ENCODE data around the gene GOSR2. TPM values are rescaled to one million over a fixed set of nuclear protein-coding genes. Genes with fewer than 3 reads are reported as not detected.

GOSR2 gene
- total and polyA plus RNA-seq, 2 of the 13 experiments (the other 11 are each of a cell fraction or from before 2014, with no cell fraction given) = 61.5 to 63.9 TPM

DNA sequence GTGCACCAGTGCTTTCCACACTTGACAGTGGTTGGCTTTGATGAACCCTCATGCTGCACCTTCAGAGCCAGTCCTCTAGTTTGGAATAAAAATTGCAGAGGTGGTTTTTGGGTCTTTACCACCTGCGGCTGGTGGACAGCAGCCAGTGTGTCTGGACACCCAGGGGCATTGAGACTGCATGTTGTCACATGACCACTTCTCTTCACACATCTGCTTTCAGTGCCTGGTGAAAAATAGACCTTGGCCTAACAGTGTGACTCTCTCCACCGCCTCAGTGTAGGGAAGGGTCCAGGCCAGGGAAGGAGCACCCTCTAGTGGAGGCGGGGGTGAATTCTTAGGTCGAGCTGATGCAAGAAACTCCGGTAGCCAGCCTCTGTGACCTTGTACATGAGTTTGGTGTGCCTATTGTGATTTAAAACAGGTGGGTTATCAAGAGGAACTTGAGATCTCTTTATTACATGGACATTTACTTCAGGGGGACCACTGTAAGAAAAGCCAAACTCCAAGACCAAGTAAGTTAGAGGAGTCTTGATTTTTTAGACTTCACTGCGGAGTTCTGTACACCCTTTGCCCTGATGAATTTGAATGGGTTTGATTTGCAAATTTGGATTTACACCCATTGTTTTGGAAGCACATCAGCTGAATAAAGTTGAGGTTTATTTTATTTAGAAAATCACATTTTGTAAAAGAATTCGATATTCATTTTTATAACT is 17.9 kb downstream of the GOSR2 start (continued):
- TF ChIP-seq ZNF687 (CRISPR knock-in tag; IDR thresholded peaks at IDR 0.05) = peak; percentile 45
- no peak for TF ChIP-seq KDM6A (CRISPR knock-in tag; IDR thresholded peaks at IDR 0.05; ENCODE audit: low read depth)
- TF ChIP-seq ZNF740 (CRISPR knock-in tag; IDR thresholded peaks at IDR 0.05) = peak; percentile 65; the same call in 1 of the 2 replicates
- TF ChIP-seq POLR2AphosphoS5 (IDR thresholded peaks at IDR 0.05; ENCODE audit: low read depth, low read length) = peak; percentile 29; the same call in 1 of the 2 replicates
- TF ChIP-seq FOXA1 (IDR thresholded peaks at IDR 0.05) = no peak
- no peak for TF ChIP-seq FOXA1 (CRISPR knock-in tag; IDR thresholded peaks at IDR 0.05)
- TF ChIP-seq ZNF138 (CRISPR knock-in tag; IDR thresholded peaks at IDR 0.05; ENCODE audit: low read depth) = no peak
- TF ChIP-seq HOMEZ (CRISPR knock-in tag; IDR thresholded peaks at IDR 0.05; ENCODE audit: low read depth) = peak; percentile 54; the same call in 1 of the 2 replicates
- TF ChIP-seq PLRG1 (conservative IDR thresholded peaks at IDR 0.05) = no peak
- TF ChIP-seq, protein P1, sequence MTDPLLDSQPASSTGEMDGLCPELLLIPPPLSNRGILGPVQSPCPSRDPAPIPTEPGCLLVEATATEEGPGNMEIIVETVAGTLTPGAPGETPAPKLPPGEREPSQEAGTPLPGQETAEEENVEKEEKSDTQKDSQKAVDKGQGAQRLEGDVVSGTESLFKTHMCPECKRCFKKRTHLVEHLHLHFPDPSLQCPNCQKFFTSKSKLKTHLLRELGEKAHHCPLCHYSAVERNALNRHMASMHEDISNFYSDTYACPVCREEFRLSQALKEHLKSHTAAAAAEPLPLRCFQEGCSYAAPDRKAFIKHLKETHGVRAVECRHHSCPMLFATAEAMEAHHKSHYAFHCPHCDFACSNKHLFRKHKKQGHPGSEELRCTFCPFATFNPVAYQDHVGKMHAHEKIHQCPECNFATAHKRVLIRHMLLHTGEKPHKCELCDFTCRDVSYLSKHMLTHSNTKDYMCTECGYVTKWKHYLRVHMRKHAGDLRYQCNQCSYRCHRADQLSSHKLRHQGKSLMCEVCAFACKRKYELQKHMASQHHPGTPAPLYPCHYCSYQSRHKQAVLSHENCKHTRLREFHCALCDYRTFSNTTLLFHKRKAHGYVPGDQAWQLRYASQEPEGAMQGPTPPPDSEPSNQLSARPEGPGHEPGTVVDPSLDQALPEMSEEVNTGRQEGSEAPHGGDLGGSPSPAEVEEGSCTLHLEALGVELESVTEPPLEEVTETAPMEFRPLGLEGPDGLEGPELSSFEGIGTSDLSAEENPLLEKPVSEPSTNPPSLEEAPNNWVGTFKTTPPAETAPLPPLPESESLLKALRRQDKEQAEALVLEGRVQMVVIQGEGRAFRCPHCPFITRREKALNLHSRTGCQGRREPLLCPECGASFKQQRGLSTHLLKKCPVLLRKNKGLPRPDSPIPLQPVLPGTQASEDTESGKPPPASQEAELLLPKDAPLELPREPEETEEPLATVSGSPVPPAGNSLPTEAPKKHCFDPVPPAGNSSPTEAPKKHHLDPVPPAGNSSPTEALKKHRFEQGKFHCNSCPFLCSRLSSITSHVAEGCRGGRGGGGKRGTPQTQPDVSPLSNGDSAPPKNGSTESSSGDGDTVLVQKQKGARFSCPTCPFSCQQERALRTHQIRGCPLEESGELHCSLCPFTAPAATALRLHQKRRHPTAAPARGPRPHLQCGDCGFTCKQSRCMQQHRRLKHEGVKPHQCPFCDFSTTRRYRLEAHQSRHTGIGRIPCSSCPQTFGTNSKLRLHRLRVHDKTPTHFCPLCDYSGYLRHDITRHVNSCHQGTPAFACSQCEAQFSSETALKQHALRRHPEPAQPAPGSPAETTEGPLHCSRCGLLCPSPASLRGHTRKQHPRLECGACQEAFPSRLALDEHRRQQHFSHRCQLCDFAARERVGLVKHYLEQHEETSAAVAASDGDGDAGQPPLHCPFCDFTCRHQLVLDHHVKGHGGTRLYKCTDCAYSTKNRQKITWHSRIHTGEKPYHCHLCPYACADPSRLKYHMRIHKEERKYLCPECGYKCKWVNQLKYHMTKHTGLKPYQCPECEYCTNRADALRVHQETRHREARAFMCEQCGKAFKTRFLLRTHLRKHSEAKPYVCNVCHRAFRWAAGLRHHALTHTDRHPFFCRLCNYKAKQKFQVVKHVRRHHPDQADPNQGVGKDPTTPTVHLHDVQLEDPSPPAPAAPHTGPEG (CRISPR knock-in tag; IDR thresholded peaks at IDR 0.05) = 0 out of 2 replicates have a peak, but pooled peaks have one; percentile 46
- peak; percentile 32; the same call in 1 of the 2 replicates for TF ChIP-seq HDAC2 (CRISPR knock-in tag; IDR thresholded peaks at IDR 0.05)
- TF ChIP-seq, protein P2, sequence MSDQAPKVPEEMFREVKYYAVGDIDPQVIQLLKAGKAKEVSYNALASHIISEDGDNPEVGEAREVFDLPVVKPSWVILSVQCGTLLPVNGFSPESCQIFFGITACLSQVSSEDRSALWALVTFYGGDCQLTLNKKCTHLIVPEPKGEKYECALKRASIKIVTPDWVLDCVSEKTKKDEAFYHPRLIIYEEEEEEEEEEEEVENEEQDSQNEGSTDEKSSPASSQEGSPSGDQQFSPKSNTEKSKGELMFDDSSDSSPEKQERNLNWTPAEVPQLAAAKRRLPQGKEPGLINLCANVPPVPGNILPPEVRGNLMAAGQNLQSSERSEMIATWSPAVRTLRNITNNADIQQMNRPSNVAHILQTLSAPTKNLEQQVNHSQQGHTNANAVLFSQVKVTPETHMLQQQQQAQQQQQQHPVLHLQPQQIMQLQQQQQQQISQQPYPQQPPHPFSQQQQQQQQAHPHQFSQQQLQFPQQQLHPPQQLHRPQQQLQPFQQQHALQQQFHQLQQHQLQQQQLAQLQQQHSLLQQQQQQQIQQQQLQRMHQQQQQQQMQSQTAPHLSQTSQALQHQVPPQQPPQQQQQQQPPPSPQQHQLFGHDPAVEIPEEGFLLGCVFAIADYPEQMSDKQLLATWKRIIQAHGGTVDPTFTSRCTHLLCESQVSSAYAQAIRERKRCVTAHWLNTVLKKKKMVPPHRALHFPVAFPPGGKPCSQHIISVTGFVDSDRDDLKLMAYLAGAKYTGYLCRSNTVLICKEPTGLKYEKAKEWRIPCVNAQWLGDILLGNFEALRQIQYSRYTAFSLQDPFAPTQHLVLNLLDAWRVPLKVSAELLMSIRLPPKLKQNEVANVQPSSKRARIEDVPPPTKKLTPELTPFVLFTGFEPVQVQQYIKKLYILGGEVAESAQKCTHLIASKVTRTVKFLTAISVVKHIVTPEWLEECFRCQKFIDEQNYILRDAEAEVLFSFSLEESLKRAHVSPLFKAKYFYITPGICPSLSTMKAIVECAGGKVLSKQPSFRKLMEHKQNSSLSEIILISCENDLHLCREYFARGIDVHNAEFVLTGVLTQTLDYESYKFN (CRISPR knock-in tag; conservative IDR thresholded peaks at IDR 0.05) = no peak

Data from HepG2 (cell line).